ENCODE data around the gene SPATA3.

The SPATA3 gene

DNA sequence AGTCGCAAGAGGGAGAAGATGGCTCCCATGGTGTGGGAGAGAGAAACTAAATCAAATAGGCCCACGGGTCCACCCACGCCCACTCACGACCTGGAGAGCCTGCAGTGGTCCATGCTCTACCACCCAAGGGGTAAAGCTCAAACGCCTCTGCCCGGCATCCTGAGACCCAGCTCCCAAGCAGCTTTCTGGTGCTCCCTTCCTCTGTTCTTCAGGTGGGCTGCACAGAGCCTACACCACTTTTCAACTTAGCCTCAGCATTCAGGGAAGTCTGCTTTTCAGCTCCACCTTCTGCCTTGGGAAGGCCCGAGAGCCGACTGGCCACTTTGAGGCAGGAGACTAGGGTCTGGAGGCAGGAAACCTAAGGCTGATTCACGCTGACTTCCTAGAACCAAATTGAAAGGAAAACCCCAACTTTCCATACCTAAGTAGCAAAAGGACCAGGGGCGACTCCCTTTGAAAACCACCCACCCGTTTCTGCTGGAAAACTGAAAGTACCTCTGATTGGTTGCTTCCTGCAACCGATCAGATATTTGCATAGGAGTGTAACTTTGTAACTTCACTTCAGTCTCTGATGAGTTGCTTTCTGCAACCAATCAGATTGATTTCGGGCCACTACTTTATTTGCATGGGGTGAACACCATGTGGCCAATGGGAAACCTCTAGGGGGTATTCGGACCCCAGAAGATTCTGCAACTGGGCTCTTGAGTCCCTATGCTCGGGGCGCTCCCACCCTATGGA is 26.8 kb upstream of the SPATA3 start:
- TF ChIP-seq, protein P1, sequence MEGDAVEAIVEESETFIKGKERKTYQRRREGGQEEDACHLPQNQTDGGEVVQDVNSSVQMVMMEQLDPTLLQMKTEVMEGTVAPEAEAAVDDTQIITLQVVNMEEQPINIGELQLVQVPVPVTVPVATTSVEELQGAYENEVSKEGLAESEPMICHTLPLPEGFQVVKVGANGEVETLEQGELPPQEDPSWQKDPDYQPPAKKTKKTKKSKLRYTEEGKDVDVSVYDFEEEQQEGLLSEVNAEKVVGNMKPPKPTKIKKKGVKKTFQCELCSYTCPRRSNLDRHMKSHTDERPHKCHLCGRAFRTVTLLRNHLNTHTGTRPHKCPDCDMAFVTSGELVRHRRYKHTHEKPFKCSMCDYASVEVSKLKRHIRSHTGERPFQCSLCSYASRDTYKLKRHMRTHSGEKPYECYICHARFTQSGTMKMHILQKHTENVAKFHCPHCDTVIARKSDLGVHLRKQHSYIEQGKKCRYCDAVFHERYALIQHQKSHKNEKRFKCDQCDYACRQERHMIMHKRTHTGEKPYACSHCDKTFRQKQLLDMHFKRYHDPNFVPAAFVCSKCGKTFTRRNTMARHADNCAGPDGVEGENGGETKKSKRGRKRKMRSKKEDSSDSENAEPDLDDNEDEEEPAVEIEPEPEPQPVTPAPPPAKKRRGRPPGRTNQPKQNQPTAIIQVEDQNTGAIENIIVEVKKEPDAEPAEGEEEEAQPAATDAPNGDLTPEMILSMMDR (IDR thresholded peaks at IDR 0.05; ENCODE audit: low read depth, low read length), result no peak
- H3K4me3 ChIP-seq (replicated peaks in 1 of 2; ENCODE audit: low read depth in 2 of 2, low read length in 2 of 2), result no peak overlapping the region
- no peak for DNase-seq (ENCODE audit: low read depth in 2 of 2)

DNA sequence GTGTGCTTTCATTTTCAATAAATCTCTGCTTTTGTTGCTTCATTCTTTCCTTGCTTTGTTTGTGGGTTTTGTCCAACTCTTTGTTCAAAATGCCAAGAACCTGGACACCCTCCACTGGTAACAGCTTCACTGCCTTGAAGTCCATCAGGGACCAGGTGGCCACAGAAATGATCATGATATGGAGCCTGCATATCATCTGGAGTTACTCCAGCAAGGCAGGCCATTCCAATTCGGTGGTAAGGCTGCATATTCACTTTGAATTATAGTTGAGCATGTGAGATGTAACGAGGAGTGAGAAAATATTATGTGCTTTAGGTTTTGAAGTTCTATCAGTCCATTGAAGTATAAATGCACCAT is 26.3 kb upstream of the SPATA3 start:
- no peak for DNase-seq (ENCODE audit: low read depth in 2 of 2)
- H3K4me3 ChIP-seq (replicated peaks in 1 of 2; ENCODE audit: low read depth in 2 of 2, low read length in 2 of 2), result no peak overlapping the region
- TF ChIP-seq, protein P1 (IDR thresholded peaks at IDR 0.05; ENCODE audit: low read depth, low read length), result no peak

DNA sequence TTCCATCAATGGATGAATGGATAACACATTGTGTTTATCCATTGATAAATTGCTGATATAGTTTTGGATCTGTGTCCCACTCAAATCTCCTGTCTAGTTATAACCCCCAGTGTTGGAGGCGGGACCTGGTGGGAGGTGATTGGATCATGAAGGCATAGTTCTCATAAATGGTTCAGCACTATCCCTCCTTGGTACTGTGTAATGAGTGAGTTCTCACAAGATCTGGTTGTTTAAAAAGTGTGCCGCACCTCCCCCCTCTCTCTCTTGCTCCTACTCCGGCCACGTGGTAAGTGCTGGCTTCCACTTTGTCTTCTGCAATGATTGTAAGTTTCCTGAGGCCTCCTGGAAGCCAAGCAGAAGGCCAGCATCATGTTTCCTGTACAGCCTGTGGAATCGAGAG is 23.9 kb upstream of the SPATA3 start:
- TF ChIP-seq, protein P1 (IDR thresholded peaks at IDR 0.05; ENCODE audit: low read depth, low read length), result no peak
- no peak overlapping the region for H3K4me3 ChIP-seq (replicated peaks in 1 of 2; ENCODE audit: low read depth in 2 of 2, low read length in 2 of 2)
- DNase-seq (ENCODE audit: low read depth in 2 of 2), result no peak

DNA sequence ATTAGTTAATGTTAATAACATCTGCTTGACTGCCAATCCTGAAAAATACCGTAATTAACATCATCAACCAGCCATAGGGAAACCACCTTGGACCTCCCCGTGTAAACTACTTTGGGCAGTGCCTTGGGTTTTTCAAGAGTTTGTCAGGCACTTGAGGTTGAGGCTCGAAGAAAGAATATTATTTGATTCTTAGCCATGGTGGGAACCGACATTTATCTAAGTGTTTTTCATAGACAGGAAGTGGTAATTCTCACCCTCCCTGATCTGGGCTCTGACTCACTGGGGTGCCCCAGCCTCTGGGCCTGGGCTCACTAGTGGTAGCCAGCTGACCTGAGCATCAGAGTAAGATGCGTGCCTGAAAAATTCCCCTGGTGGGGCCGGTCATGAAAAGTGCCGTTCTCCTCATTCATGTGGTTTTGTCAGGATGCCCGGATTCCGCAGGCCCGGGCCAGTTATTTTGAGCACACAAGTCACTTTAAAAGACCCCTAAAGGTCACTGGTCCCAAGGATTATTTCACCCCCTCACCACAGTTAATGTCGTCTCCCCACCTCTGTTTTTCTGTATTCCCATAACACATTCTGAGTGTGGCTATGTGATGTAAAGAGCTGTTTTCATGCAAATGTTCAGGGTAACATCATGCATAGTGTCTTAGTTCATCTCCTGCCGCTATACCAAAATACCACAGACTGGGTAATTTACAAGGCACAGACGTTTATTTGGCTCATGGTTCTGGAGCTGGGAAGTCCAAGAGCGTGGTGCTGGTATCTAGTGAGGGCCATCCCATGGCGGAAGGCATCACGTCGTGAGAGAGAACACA is 21.6 kb upstream of the SPATA3 start:
- peak; percentile 67 to 74 for DNase-seq (ENCODE audit: low read depth in 2 of 2)
- no peak overlapping the region for H3K4me3 ChIP-seq (replicated peaks in 1 of 2; ENCODE audit: low read depth in 2 of 2, low read length in 2 of 2)
- TF ChIP-seq, protein P1 (IDR thresholded peaks at IDR 0.05; ENCODE audit: low read depth, low read length), result no peak

DNA sequence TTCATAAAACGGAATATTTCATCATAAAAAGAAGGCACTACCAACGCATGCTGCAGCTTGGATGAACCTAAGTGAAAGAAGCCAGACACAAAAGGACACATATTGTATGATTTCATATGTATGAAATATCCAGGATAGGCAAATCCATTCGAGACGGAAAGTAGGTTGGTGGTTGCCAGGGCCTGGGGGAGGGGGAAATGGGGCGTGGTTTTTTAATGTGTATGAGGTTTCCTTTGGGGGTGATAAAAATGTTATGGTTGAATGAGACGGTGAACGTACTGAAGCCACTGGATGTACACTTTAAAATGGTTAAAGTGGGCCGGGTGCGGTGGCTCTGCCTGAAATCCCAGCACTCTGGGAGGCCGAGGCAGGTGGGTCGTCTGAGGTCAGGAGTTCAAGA is 20.0 kb upstream of the SPATA3 start:
- no peak overlapping the region for H3K4me3 ChIP-seq (replicated peaks in 1 of 2; ENCODE audit: low read depth in 2 of 2, low read length in 2 of 2)
- TF ChIP-seq, protein P1 (IDR thresholded peaks at IDR 0.05; ENCODE audit: low read depth, low read length), result no peak
- no peak for DNase-seq (ENCODE audit: low read depth in 2 of 2)

DNA sequence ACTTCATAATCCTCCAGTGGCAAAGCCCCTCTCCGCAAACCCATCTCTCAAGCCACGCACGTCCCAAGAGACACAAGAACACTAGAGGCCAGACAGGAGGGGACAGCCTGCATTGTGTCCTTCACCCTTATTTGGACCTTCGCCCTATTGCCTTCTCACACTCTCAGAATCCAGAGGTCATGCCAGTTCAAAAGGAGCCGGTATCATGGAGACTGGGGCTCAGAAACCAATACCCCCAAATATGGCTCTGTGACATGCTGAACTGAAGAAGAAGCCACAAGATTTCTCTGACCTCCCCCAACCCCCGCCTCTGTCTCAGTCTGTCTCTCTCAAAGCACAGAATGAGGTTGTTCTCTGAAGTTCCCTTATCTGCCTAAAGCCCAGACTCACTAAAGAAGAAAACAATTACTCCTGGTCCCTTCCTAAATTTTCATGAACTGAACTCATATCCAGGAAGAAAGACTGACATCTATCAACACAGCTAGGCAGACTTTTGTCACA is 19.2 kb upstream of the SPATA3 start:
- DNase-seq (ENCODE audit: low read depth in 2 of 2), result no peak
- TF ChIP-seq, protein P1 (IDR thresholded peaks at IDR 0.05; ENCODE audit: low read depth, low read length), result no peak
- no peak overlapping the region for H3K4me3 ChIP-seq (replicated peaks in 1 of 2; ENCODE audit: low read depth in 2 of 2, low read length in 2 of 2)

Measured in cardiac fibroblast (primary cell).